ENCODE measurements around the gene CXCL13. TPM values are rescaled to one million over a fixed set of nuclear protein-coding genes. Genes with fewer than 3 reads are reported as not detected.

Gene CXCL13
- total and polyA plus RNA-seq, 2 of the 13 experiments (the other 11 are each of a cell fraction or from before 2014, with no cell fraction given): not detected

DNA sequence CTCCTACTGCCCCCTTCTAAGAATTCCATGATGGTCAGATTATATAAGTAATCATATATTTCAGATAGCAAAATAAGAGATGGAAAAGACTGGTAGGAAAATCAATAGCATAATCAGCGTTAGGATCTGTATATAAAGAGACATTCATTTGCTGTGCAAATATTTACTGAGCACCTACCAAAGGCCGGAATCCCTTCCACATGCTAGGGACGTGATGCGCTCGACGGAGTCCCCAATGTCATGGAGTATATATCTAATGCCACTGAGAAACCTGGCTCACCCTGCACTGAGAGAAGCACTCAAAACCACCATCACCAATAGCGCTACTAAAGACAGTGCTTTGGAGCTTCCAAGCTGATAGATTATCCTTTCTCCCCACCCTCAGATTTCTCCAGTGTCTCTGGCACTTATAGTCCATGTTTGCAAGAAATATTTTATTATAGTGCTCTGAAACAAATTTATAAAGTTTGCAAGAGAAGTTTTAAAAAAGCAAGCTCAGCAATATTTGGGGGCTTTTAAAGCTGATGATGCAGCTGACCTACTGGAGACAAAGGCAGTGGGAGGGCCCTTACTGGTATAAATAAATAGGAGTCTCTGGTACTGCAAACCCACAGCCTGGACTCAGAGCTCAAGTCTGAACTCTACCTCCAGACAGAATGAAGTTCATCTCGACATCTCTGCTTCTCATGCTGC lies at the start of gene CXCL13 (continued):
- TF ChIP-seq ARID2 (CRISPR knock-in tag; IDR thresholded peaks at IDR 0.05; ENCODE audit: borderline replicate concordance): no peak

- ChIA-PET POLR2A (no interaction called here), CTCF (ENCODE audit: low intra/inter-chr PET ratio, low total read pairs) (no interaction called here)
- 6% methylated on average over 1 of the region's 1 CpG for WGBS (ENCODE audit: low lambda C conversion rate)
- Histone ChIP-seq H3K9ac (ENCODE audit: insufficient read depth, low read depth, low read length) (no peak overlapping the region), H3K27ac (ENCODE audit: extremely low read length, insufficient read depth, low read length) (no peak overlapping the region), H3K4me2 (ENCODE audit: low read depth, low read length) (no peak overlapping the region), H3K4me3 (replicated peaks in 1 of 3; ENCODE audit: insufficient read depth in 1 of 3, low read depth in 2 of 3, low read length in 3 of 3) (no peak overlapping the region), H3K4me1 (ENCODE audit: insufficient read depth, low read length) (no peaks in the 10 kb centered on the region), H3K27me3 (ENCODE audit: control insufficient read depth in 1 of 2, insufficient read depth in 2 of 2, low read length in 2 of 2) (no peaks in the 10 kb centered on the region), H3K79me2 (ENCODE audit: insufficient read depth, low read length) (no peaks in the 10 kb centered on the region), H3K9me3 (ENCODE audit: low read length) (0 out of 2 replicates have a peak, but pooled peaks cover 6% of the 10 kb centered on the region), H4K20me1 (ENCODE audit: insufficient read depth, low read length) (no peaks in the 10 kb centered on the region), H2AFZ (ENCODE audit: low read length) (no peak overlapping the region), H3K36me3 (replicated peaks in 1 of 2; ENCODE audit: control insufficient read depth in 1 of 2, insufficient read depth in 2 of 2, low read length in 2 of 2) (no peaks in the 10 kb centered on the region)
- intact Hi-C loops (cut with micrococcal nuclease; ENCODE audit: unreplicated experiment) (no loop called here), in situ Hi-C loops (cut with HindIII; ENCODE audit: extremely low pct_ligation_motif_present, low pct_unique_long_range_greater_than_20kb) (no loop called here)
- no peak for DNase-seq (ENCODE audit: low spot score)
- FAIRE-seq: no peak
- no TSS peak for BruUV-seq (replicated peaks)
- TF ChIP-seq ZNF263 (CRISPR knock-in tag; IDR thresholded peaks at IDR 0.05) (no peak), KIAA2018 (CRISPR knock-in tag; IDR thresholded peaks at IDR 0.05; ENCODE audit: borderline replicate concordance) (no peak), ZNF678 (CRISPR knock-in tag; IDR thresholded peaks at IDR 0.05) (no peak), ZNF766 (CRISPR knock-in tag; IDR thresholded peaks at IDR 0.05; ENCODE audit: borderline replicate concordance) (no peak), FOXA1 (IDR thresholded peaks at IDR 0.05) (no peak), FOXA1 (CRISPR knock-in tag; IDR thresholded peaks at IDR 0.05) (no peak), MTERF4 (CRISPR knock-in tag; IDR thresholded peaks at IDR 0.05) (no peak), NR1H2 (CRISPR knock-in tag; IDR thresholded peaks at IDR 0.05; ENCODE audit: borderline replicate concordance, low read depth) (no peak)
- no peak for ATAC-seq
Measured at GRCh38 chr4:77560170-77560569, 45.5 kb upstream of the CXCL13 start.
